Measurements from ENCODE around the gene SAA2.
"Not testable (repeated sequence)": the region's sequence is repeated elsewhere in the genome, so short reads cannot be mapped to it uniquely, and the experiment has no call there.

Gene SAA2

DNA sequence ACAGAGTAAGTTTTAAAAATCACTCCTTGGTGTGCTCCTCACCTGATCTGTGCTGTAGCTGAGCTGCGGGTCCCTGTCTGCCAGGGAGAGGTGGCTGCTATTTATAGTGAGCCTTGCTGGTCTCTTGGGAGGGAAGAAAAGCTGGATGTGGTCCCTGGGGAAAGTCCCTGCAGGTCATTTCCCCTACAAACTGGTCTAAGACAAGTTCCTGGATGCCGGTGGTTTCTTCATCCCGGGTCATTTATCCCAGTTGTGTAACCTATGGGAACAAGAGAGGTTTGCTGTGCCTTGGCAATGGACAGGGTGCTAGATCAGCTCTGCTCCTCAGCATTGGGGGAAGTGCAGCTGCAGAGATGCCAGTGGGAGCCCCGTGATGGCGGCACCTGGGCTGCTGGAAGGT lies at the start of gene SAA2:
Gene SAA2 (minus strand): TSS at position 108 of the 400 bp plus-strand sequence. CDS start 657 bp downstream, outside the sequence.
- no peak within 1 kb of the TSS for H3K9ac ChIP-seq (ENCODE audit: low read length)
- no peak within 1 kb of the TSS for H3K4me3 ChIP-seq (ENCODE audit: low read depth in 1 of 2, low read length in 2 of 2)
- H3K27me3 ChIP-seq (ENCODE audit: control insufficient read depth in 1 of 2, insufficient read depth in 2 of 2, low read length in 2 of 2), result no peaks in the 10 kb centered on the region
- H3K9me3 ChIP-seq (ENCODE audit: low read length), result no peaks in the 10 kb centered on the region
- H3K36me3 ChIP-seq (ENCODE audit: insufficient read depth, low read length), result no peaks in the 10 kb centered on the region
- H3K4me1 ChIP-seq (ENCODE audit: insufficient read depth, low read length), result no peaks in the 10 kb centered on the region
- H3K27ac ChIP-seq (ENCODE audit: low read depth, low read length), result no peak within 1 kb of the TSS

DNA sequence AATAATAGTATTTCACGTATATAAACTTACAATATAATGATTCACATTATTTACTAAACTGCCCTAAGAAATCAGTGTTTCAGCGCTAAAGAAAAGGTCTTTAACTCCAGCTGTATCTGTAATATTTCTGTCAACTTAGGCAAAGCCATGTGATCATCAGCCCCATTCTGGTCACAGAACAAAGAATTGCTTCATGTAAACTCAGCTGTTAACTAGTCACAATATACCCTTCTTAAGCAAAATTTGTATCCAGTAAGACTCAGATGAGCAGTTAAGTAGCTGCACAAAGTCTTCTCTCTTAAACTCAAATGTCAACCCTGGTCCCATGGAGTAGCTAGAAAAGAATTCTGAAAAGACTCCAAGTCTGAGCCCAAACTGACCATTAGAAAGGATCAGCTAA lies 46.8 kb upstream of the SAA2 start:
- Histone ChIP-seq H3K9ac (ENCODE audit: low read length) (no peak overlapping the region), H3K9me3 (ENCODE audit: low read length) (no peaks in the 10 kb centered on the region), H3K36me3 (ENCODE audit: insufficient read depth, low read length) (peaks cover 48% of the 10 kb centered on the region), H3K4me1 (ENCODE audit: insufficient read depth, low read length) (no peaks in the 10 kb centered on the region), H3K27ac (ENCODE audit: low read depth, low read length) (no peak overlapping the region), H3K4me3 (ENCODE audit: low read depth in 1 of 2, low read length in 2 of 2) (no peak overlapping the region), H3K27me3 (ENCODE audit: control insufficient read depth in 1 of 2, insufficient read depth in 2 of 2, low read length in 2 of 2) (no peaks in the 10 kb centered on the region)

DNA sequence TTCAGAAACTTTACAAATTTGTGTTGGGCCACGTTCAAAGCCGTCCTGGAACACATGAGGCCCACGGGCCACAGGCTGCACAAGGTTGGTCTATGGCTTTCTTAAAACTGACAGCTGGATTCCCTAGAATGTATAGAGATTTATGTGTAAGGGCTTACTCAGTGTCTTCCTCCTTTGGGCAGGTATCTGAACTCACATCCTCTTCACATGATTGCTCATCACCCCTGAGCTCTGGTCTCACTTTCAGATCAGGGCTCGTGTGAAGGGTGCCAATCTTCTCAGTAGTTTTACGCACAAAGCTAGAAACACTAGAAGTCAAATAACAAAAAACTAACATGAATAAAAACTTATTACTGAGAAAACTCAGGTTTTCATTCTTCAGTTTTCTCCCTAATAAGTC lies 46.4 kb upstream of the SAA2 start:
- no peaks in the 10 kb centered on the region for H3K27me3 ChIP-seq (ENCODE audit: control insufficient read depth in 1 of 2, insufficient read depth in 2 of 2, low read length in 2 of 2)
- no peak overlapping the region for H3K4me3 ChIP-seq (ENCODE audit: low read depth in 1 of 2, low read length in 2 of 2)
- no peaks in the 10 kb centered on the region for H3K9me3 ChIP-seq (ENCODE audit: low read length)
- no peak overlapping the region for H3K27ac ChIP-seq (ENCODE audit: low read depth, low read length)
- peaks cover 48% of the 10 kb centered on the region for H3K36me3 ChIP-seq (ENCODE audit: insufficient read depth, low read length)
- H3K4me1 ChIP-seq (ENCODE audit: insufficient read depth, low read length), result no peaks in the 10 kb centered on the region
- no peak overlapping the region for H3K9ac ChIP-seq (ENCODE audit: low read length)

DNA sequence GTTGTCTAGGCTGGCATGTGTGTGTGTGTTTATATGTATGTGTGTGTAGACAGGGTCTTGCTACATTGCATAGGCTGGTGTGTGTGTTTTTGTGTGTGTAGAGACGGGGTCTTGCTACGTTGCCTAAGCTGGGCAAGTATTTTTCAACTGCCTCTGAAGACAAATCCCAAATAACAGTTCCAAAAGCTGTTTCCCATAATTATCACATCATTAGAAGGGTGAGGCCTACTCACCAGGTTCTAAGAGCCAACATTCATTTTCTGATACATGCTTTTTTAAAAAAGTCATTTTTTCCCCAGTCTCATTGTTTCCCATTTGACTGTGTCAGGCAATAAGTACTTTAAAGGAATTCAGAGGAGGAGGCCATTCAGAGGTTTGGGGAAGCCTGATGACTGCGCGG lies 40.4 kb upstream of the SAA2 start:
- no peaks in the 10 kb centered on the region for H3K9me3 ChIP-seq (ENCODE audit: low read length)
- no peaks in the 10 kb centered on the region for H3K27me3 ChIP-seq (ENCODE audit: control insufficient read depth in 1 of 2, insufficient read depth in 2 of 2, low read length in 2 of 2)
- peaks cover 40% of the 10 kb centered on the region for H3K36me3 ChIP-seq (ENCODE audit: insufficient read depth, low read length)
- no peak overlapping the region for H3K4me3 ChIP-seq (ENCODE audit: low read depth in 1 of 2, low read length in 2 of 2)
- no peak overlapping the region for H3K9ac ChIP-seq (ENCODE audit: low read length)
- H3K4me1 ChIP-seq (ENCODE audit: insufficient read depth, low read length), result no peaks in the 10 kb centered on the region
- H3K27ac ChIP-seq (ENCODE audit: low read depth, low read length), result no peak overlapping the region

DNA sequence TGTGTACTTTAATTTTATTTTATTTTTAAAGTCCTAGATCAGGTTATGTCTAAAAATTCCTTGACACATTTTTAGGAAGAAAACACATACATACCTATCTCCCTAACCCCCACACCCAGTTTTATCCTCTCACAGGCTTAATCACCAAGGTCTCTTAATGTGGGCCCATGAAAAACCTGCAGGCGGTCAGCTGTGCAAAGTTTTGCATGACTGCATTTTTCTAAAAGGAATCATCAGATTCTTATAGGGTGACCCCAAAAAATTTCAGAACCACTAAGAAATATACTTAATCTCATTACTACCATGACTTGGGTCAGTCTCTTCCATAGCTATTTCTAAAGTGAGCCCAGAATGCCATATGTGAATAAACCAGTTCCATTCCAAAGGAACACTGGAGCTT lies 37.4 kb upstream of the SAA2 start:
- H3K4me3 ChIP-seq (ENCODE audit: low read depth in 1 of 2, low read length in 2 of 2), result no peak overlapping the region
- H3K4me1 ChIP-seq (ENCODE audit: insufficient read depth, low read length), result no peaks in the 10 kb centered on the region
- H3K27me3 ChIP-seq (ENCODE audit: control insufficient read depth in 1 of 2, insufficient read depth in 2 of 2, low read length in 2 of 2), result no peaks in the 10 kb centered on the region
- no peak overlapping the region for H3K9ac ChIP-seq (ENCODE audit: low read length)
- no peaks in the 10 kb centered on the region for H3K9me3 ChIP-seq (ENCODE audit: low read length)
- peaks cover 38% of the 10 kb centered on the region for H3K36me3 ChIP-seq (ENCODE audit: insufficient read depth, low read length)
- H3K27ac ChIP-seq (ENCODE audit: low read depth, low read length), result no peak overlapping the region

DNA sequence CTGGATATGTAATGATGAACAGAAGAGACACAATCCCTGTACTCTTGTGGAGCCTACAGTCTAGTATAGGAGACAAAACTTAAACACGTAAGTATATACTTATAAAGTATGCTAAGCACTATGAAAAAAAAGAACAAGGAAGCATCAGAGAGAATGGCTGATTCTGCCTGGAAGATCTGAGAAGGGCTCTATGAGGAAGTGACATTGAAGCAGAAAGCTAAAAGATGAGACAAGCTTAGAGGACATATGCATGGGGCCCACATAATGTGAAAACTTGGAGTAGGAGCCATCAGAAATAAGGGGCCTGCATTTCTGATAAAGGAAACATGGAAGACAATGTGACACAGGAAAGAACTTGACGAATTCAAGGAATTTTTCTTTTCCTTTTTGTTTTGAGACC lies 34.2 kb upstream of the SAA2 start:
- H3K4me3 ChIP-seq (ENCODE audit: low read depth in 1 of 2, low read length in 2 of 2), result no peak overlapping the region
- H3K27me3 ChIP-seq (ENCODE audit: control insufficient read depth in 1 of 2, insufficient read depth in 2 of 2, low read length in 2 of 2), result no peaks in the 10 kb centered on the region
- peaks cover 36% of the 10 kb centered on the region for H3K36me3 ChIP-seq (ENCODE audit: insufficient read depth, low read length)
- H3K4me1 ChIP-seq (ENCODE audit: insufficient read depth, low read length), result no peaks in the 10 kb centered on the region
- no peak overlapping the region for H3K27ac ChIP-seq (ENCODE audit: low read depth, low read length)
- no peaks in the 10 kb centered on the region for H3K9me3 ChIP-seq (ENCODE audit: low read length)
- H3K9ac ChIP-seq (ENCODE audit: low read length), result no peak overlapping the region

DNA sequence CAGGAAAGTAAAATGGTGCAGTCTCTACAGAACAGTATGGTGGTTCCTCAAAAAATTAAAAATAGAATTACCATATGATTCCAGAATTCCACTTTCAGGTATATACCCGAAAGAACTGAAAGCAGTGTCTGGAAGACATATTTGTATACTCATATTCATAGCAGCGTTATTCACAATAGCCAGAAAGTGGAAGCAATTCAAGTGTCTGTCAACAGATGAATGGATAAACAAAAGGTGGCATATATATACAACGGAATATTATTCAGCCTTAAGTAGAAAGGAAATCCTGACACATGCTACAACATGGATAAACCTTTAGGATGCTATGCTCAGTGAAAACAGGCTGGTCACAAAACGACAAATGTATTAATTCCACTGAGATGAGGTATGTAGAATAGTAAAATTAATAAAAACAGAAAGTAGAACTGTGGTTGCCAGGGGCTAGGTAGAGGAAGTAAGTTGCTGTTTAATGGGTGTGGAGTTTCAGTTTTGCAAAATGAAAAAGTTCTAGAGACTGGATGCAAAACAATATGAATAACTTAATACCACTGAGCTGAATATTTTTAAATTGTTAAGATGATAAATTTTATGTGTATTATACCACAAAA lies 32.1 kb upstream of the SAA2 start:
- H3K4me1 ChIP-seq (ENCODE audit: insufficient read depth, low read length), result no peaks in the 10 kb centered on the region
- H3K36me3 ChIP-seq (ENCODE audit: insufficient read depth, low read length), result peaks cover 17% of the 10 kb centered on the region
- H3K4me3 ChIP-seq (ENCODE audit: low read depth in 1 of 2, low read length in 2 of 2), result no peak overlapping the region
- no peak overlapping the region for H3K9ac ChIP-seq (ENCODE audit: low read length)
- H3K9me3 ChIP-seq (ENCODE audit: low read length), result no peaks in the 10 kb centered on the region
- H3K27ac ChIP-seq (ENCODE audit: low read depth, low read length), result no peak overlapping the region
- H3K27me3 ChIP-seq (ENCODE audit: control insufficient read depth in 1 of 2, insufficient read depth in 2 of 2, low read length in 2 of 2), result no peaks in the 10 kb centered on the region

DNA sequence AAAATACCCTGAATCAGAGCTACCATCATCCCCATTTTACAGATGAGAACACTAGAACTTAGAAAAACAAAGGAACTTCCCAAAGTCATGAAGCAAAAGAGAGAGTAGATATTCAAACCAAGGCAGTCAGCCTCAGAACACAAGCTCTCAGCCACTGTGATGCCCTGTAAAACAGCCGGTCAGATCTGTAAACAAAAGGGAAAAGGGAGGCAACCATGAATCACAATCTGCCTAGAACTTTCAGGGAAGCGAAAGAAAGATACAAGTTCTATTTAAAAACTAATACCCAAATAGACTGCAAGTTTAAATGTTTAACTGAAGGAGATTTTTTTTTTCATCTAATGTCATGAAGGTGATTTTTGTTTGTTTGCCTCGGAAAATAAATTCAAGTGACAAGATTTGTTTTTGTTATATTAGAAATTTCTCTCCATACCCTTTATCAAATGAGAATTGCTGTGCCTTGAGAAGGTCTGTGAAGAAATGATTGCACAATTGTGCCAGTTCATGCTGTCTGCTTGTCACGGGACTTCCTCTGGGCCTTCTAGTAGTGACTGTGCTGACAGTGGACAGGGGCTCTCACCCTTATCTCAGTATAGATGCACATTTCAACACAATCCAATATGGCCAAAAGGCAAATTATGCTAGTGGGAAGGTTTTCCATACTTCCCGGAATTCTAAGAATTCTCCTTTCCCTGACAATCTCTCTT lies 29.2 kb upstream of the SAA2 start:
- Histone ChIP-seq H3K4me3 (ENCODE audit: low read depth in 1 of 2, low read length in 2 of 2) (no peak overlapping the region), H3K4me1 (ENCODE audit: insufficient read depth, low read length) (no peaks in the 10 kb centered on the region), H3K27me3 (ENCODE audit: control insufficient read depth in 1 of 2, insufficient read depth in 2 of 2, low read length in 2 of 2) (no peaks in the 10 kb centered on the region), H3K36me3 (ENCODE audit: insufficient read depth, low read length) (peaks cover 17% of the 10 kb centered on the region), H3K9ac (ENCODE audit: low read length) (no peak overlapping the region), H3K27ac (ENCODE audit: low read depth, low read length) (no peak overlapping the region), H3K9me3 (ENCODE audit: low read length) (no peaks in the 10 kb centered on the region)

DNA sequence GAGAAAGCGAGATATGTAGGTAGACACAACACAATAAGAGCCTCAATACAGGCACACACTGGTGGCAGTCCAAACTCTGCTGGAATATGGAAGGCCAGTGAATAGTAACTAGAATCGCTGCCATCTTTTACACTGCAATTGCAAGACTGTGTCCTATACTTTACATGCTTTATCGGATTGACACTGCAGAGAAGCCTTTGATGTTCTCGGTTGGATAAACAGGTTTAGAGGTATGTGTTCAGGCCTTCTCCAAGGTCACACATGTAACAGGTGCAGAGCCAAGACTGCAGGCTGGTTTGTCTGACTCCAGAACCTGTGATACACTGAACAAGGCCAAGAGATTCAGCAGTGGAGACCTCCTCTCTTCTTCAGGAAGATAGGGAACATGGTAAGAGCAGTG lies 22.7 kb upstream of the SAA2 start:
- no peaks in the 10 kb centered on the region for H3K27me3 ChIP-seq (ENCODE audit: control insufficient read depth in 1 of 2, insufficient read depth in 2 of 2, low read length in 2 of 2)
- H3K27ac ChIP-seq (ENCODE audit: low read depth, low read length), result no peak overlapping the region
- no peaks in the 10 kb centered on the region for H3K36me3 ChIP-seq (ENCODE audit: insufficient read depth, low read length)
- no peak overlapping the region for H3K9ac ChIP-seq (ENCODE audit: low read length)
- no peaks in the 10 kb centered on the region for H3K9me3 ChIP-seq (ENCODE audit: low read length)
- H3K4me3 ChIP-seq (ENCODE audit: low read depth in 1 of 2, low read length in 2 of 2), result no peak overlapping the region
- no peaks in the 10 kb centered on the region for H3K4me1 ChIP-seq (ENCODE audit: insufficient read depth, low read length)

DNA sequence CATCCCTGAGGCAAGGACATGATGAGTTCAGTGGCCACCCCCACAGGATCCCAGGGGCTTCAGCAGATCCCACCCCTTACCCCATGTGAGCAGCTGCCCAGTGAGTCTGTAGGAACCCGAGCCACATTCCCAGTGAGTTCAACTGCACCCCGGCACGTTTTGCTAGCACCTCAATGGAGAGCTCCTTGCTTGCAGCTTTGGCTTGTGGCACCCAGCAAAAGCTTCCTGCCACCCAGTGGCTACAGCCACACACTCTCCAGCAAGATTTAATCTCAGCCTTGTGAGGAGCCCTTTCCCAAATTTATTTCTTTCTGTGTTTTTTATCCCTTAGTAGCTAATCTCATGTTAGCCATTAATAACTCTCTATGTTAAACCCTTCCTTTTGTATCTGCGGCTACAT lies 21.6 kb upstream of the SAA2 start:
- Histone ChIP-seq H3K27me3 (ENCODE audit: control insufficient read depth in 1 of 2, insufficient read depth in 2 of 2, low read length in 2 of 2) (no peaks in the 10 kb centered on the region), H3K27ac (ENCODE audit: low read depth, low read length) (no peak overlapping the region), H3K4me3 (ENCODE audit: low read depth in 1 of 2, low read length in 2 of 2) (no peak overlapping the region), H3K9ac (ENCODE audit: low read length) (no peak overlapping the region), H3K36me3 (ENCODE audit: insufficient read depth, low read length) (no peaks in the 10 kb centered on the region), H3K4me1 (ENCODE audit: insufficient read depth, low read length) (no peaks in the 10 kb centered on the region), H3K9me3 (ENCODE audit: low read length) (no peaks in the 10 kb centered on the region)

DNA sequence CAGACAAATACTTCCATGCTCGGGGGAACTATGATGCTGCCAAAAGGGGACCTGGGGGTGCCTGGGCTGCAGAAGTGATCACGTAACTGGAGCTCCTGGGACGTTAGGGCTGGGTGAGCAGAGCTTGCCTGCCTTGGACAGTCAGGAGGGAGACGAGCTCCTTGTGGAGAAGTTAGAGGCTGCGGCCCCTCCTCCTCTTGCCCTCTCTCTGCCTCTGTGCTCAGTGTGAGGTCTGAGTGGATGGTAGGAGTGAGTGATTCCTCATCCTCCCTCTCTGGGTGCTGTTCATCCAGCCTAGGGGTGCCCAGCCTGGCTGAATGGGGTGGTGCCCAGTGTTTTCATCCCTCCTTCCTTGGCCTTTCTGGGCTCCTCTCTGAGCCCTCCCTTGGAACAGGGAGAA lies 20.8 kb upstream of the SAA2 start:
- H3K27me3 ChIP-seq (ENCODE audit: control insufficient read depth in 1 of 2, insufficient read depth in 2 of 2, low read length in 2 of 2); H3K36me3 ChIP-seq (ENCODE audit: insufficient read depth, low read length); H3K9ac ChIP-seq (ENCODE audit: low read length); H3K9me3 ChIP-seq (ENCODE audit: low read length); H3K27ac ChIP-seq (ENCODE audit: low read depth, low read length); H3K4me3 ChIP-seq (ENCODE audit: low read depth in 1 of 2, low read length in 2 of 2); H3K4me1 ChIP-seq (ENCODE audit: insufficient read depth, low read length): not testable (repeated sequence)

Data from muscle layer of colon (tissue), 2 donors.